Esophagus muscularis mucosa (tissue), 4 donors: ENCODE data around the gene SIX3. TPM values are rescaled to one million over a fixed set of nuclear protein-coding genes. Genes with fewer than 3 reads are reported as not detected.

Experiments used
- DNase-seq: peaks from one replicate; pipeline ENCODE4 v3.0.0-alpha.2; 2017; ENCODE audit errors: extremely low spot score
- H3K27ac ChIP-seq, 4 donors: fragments of 200-600 bp; sonication (generic); replicated peaks in 1 of 4; 1 replicate in 3 of 4; 2 replicates in 1 of 4; pipeline ENCODE4 v1.5.1; 2016 to 2019; ENCODE audit warnings: mild to moderate bottlenecking in 1 of 4
- H3K27me3 ChIP-seq, 4 donors: fragments of 200-600 bp; sonication (generic); one replicate each; pipeline versions ENCODE4 v1.5.1 to v1.6.0; 2016 to 2019
- H3K36me3 ChIP-seq, 4 donors: fragments of 200-600 bp; sonication (generic); one replicate each; pipeline ENCODE4 v1.5.1; 2016 to 2019
- H3K4me1 ChIP-seq, 4 donors: fragments of 200-600 bp; sonication (generic); one replicate each; pipeline ENCODE4 v1.5.1; 2016 to 2019
- H3K4me3 ChIP-seq, 4 donors: fragments of 200-600 bp; sonication (generic); 1 replicate in 2 of 4; 2 replicates in 2 of 4; pipeline ENCODE4 v1.5.1; 2016 to 2019; ENCODE audit warnings: mild to moderate bottlenecking in 4 of 4, moderate library complexity in 1 of 4
- H3K9me3 ChIP-seq, 4 donors: fragments of 200-600 bp; sonication (generic); 1 replicate in 3 of 4; 2 replicates in 1 of 4; pipeline ENCODE4 v1.5.1; 2016 to 2019
- EP300 ChIP-seq: sonication (generic); formaldehyde crosslinking; IDR thresholded peaks from one replicate; pipeline ENCODE4 v1.6.1; 2017; ENCODE audit warnings: antibody characterized with exemption
- POLR2A ChIP-seq: fragments of 450-650 bp; IDR thresholded peaks from one replicate; pipeline ENCODE4 v1.6.1; 2017; ENCODE audit warnings: antibody characterized with exemption, moderate library complexity, mild to moderate bottlenecking, low read depth
- POLR2AphosphoS5 ChIP-seq, 2 donors: sonication (generic); formaldehyde crosslinking; IDR thresholded peaks; one replicate each; pipeline ENCODE4 v1.6.1; 2017; ENCODE audit warnings: antibody characterized with exemption in 2 of 2
- WGBS: methylation state at CpG from one replicate; pipeline ENCODE4 v1.1.5; 2018; 5-methylcytosine and 5-hydroxymethylcytosine counted together
- intact Hi-C: fragments of 100-400 bp; cut with DNase I; formaldehyde crosslinking; loops from one replicate; pipeline ENCODE4 v1.15.1; 2023
- total RNA-seq, 4 donors: library from RNA; depleted of rRNA; stranded (reverse); fragments of >200 nt; gene quantifications; one replicate each; pipeline versions ENCODE4 v1.1.0 to v1.2.1, GENCODE V29; 2016
- TF ChIP-seq, protein P1 (sequence below), 3 experiments: fragments of 200-600 bp in 2 of 3; fragments of 450-650 bp in 1 of 3; sonication (generic) in 2 of 3; IDR thresholded peaks; one replicate each; pipeline ENCODE4 v1.5.1; 2017 to 2019; ENCODE audit warnings: antibody characterized with exemption in 3 of 3, mild to moderate bottlenecking in 2 of 3, moderate library complexity in 1 of 3

SIX3 gene
- total RNA-seq, 4 donors from 2014 or later = 0.11 to 0.42 (median 0.18) TPM

DNA sequence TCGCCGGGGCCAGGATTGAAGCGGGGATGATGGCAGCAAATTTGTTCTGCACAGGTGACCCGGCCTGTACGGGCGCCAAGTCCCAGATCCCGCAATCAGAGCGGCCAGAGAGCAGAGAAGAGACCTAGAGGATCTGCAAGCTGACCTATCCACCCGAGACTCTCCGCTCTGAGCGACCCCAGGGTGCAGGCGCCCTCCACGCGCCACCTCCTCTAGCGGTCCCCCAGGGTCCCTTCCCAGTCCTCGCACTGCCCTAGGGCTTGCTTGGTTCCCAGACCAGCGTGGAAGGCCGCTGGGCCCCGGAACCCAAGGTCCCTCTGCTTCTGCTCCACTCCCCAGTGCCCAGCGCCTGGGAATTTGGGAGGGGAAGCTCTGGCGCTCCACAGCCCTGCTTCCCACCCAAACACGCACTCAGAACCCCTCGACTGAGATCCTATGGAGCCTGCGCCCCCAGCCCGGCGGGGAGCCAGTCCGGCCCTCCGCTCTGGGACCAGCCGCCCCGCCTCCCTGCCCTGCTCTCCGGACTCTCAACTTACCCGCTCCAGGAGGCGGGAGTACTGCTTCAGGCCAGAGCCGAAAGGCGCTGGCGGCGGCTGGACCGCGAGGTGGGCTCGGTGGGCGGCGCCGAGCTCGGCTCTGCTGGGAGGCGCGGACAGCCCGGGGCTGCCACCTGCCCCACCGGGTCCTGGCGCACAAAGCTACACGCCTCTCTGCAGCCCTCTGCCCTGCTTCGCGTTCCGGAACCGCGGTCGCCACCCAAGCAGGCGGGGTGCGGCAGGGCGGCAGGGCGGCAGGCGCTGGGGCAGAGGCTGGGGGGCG is 3.0 kb upstream of the SIX3 start:
- peaks cover 43 to 95% (median 74%) of the 10 kb centered on the region in 4 donors for H3K4me1 ChIP-seq
- DNase-seq = no peak
- no peak overlapping the region for H3K27ac ChIP-seq
- peaks cover 11 to 100% (median 93%) of the 10 kb centered on the region in 4 donors for H3K27me3 ChIP-seq
- peak overlapping the region; percentile 21 to 45 (median 42) for H3K4me3 ChIP-seq
- WGBS = 7% methylated on average over 10 of the region's 62 CpGs
- H3K9me3 ChIP-seq = no peaks in the 10 kb centered on the region
- H3K36me3 ChIP-seq = no peaks in the 10 kb centered on the region
- no peak for TF ChIP-seq POLR2A
- TF ChIP-seq EP300 = no peak
- TF ChIP-seq, protein P1, sequence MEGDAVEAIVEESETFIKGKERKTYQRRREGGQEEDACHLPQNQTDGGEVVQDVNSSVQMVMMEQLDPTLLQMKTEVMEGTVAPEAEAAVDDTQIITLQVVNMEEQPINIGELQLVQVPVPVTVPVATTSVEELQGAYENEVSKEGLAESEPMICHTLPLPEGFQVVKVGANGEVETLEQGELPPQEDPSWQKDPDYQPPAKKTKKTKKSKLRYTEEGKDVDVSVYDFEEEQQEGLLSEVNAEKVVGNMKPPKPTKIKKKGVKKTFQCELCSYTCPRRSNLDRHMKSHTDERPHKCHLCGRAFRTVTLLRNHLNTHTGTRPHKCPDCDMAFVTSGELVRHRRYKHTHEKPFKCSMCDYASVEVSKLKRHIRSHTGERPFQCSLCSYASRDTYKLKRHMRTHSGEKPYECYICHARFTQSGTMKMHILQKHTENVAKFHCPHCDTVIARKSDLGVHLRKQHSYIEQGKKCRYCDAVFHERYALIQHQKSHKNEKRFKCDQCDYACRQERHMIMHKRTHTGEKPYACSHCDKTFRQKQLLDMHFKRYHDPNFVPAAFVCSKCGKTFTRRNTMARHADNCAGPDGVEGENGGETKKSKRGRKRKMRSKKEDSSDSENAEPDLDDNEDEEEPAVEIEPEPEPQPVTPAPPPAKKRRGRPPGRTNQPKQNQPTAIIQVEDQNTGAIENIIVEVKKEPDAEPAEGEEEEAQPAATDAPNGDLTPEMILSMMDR (IDR thresholded peaks at IDR 0.05) = no peak
- intact Hi-C loops = no loop called here

DNA sequence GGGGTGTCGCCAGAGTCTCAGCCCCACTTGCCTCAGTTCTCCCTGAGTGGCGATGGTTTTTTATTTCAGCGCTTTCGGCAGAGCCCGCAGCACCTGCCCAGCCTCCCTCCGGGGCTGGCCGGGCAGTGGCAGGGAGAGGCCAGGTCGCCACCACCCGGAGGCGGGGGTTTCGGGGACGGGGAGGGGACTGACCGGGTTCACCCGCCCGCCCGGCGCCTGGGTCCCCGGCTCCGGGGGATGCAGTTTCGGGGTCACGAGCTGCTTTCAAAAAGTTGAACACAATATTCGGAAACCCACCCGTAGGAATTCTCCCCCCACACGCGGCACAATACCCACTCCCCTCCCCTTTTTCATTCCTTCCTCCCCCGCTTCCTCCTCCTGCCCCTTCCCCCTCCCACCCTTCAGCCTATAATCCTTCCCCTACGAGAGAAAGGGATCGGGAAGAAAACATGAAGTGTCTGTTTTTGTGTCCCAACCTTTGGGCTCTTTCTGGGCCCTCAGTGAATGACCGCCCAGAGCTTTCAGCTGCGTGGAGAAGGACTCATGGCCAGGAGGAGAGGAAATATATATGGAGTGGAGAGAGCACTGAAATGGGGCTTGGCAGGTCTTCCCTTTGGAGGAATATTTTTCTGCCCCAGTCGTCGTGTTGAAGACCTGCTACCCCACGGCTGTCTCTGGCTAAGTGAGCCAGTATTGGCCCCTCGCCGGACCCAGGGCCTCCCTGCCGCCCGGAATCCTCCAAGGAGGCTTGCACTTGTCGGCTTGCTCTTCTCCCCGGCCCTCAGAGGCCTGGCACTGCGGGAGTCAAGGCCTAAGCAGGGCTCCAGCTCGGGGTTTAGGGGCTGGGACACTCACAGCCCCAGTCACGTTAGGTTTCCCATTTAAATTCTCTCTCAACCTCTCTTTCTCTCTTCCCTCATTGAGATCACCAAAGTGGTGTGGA is 2.1 kb upstream of the SIX3 start:
- H3K36me3 ChIP-seq = no peaks in the 10 kb centered on the region
- no peak for TF ChIP-seq EP300
- TF ChIP-seq POLR2AphosphoS5 (IDR thresholded peaks at IDR 0.05) = no peak
- no peak for TF ChIP-seq POLR2A
- TF ChIP-seq, protein P1 (IDR thresholded peaks at IDR 0.05) = no peak
- H3K27ac ChIP-seq = no peak overlapping the region
- H3K4me3 ChIP-seq = peak overlapping the region; percentile 21 to 45 (median 42)
- H3K27me3 ChIP-seq = peaks cover 11 to 100% (median 92%) of the 10 kb centered on the region in 4 donors
- peaks cover 45 to 95% (median 76%) of the 10 kb centered on the region in 4 donors for H3K4me1 ChIP-seq
- intact Hi-C loops = no loop called here
- DNase-seq = no peak
- H3K9me3 ChIP-seq = no peaks in the 10 kb centered on the region
- 16% methylated on average over 20 of the region's 42 CpGs for WGBS

DNA sequence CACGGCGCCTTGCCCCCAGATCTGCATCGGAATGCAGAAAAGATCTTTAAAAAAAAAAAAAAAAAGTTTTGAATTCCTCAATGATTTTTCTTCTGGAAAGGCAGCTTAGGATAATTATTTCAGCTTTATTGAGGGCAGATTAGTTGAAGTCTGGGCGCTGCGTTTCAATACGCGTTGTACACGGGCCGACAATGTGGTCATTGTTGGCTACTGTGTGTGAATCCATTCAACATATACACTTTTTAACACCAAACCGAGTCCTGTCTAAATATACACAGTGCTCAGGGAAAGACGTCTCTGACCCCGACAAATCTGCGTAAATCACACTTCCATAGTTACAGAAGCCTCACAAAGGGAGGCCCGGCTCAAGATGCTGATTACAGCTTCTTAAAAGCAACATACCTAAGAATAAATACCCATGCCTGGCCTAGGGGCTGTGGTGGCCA is 1.4 kb upstream of the SIX3 start:
- TF ChIP-seq EP300 = no peak
- TF ChIP-seq, protein P1 (IDR thresholded peaks at IDR 0.05) = no peak
- no peak for TF ChIP-seq POLR2A
- no peak for TF ChIP-seq POLR2AphosphoS5 (IDR thresholded peaks at IDR 0.05)
- intact Hi-C loops = no loop called here
- H3K4me1 ChIP-seq = peaks cover 44 to 95% (median 76%) of the 10 kb centered on the region in 4 donors

DNA sequence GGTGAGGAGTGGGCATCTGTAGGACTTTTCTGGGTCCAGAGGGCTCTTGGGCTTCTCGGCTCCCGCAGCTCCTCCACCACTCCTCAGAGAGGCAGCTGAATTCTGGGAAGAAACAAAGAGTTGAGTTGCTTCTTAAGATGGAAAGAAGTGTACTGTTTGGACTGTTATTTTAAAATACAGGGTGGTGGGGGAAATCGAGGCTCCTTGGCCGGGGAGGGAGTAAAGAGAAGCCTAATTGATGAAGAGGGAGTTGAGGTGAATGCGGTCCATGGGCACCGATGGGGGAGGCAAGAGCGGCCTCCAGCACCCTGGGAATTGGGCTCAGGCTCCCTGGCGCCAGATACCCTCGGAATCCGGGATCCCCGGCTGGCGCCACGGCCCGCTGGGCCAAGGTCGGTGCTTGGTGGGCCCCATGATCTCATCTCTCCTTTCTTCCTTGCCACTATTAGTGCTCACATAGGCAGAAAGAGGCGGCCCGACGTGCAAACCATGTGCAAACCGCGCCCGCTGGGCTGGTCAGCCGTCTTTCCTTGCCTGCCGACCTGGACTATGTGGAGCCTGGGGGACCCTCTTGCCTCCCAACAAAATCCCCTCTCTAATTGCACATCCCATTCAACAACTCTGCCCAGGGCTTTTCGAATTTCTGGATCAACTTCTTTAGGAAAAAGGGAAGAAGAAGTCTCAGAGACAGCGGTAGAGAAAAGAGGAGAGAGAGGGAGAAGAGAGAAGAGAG is 604 bp upstream of the SIX3 start:
- intact Hi-C loops = no loop called here
- H3K4me1 ChIP-seq = peaks cover 38 to 86% (median 68%) of the 10 kb centered on the region in 4 donors
- no peaks in the 10 kb centered on the region for H3K36me3 ChIP-seq
- H3K4me3 ChIP-seq = peak overlapping the region; percentile 37 to 54 (median 42)
- TF ChIP-seq, protein P1 (IDR thresholded peaks at IDR 0.05) = no peak
- TF ChIP-seq POLR2A (no peak), EP300 (no peak), POLR2AphosphoS5 (IDR thresholded peaks at IDR 0.05) (no peak)
- WGBS = 7% methylated on average over 25 of the region's 25 CpGs
- H3K27me3 ChIP-seq = peaks cover 11 to 100% (median 83%) of the 10 kb centered on the region in 4 donors
- H3K9me3 ChIP-seq = no peaks in the 10 kb centered on the region
- no peak for DNase-seq
- H3K27ac ChIP-seq = no peak overlapping the region

More for the DNA sequence above, 1.4 kb upstream of the SIX3 start:
- no peaks in the 10 kb centered on the region for H3K9me3 ChIP-seq
- 55% methylated on average over 14 of the region's 14 CpGs for WGBS
- no peak for DNase-seq
- H3K27ac ChIP-seq = no peak overlapping the region
- no peaks in the 10 kb centered on the region for H3K36me3 ChIP-seq
- H3K27me3 ChIP-seq = peaks cover 11 to 100% (median 91%) of the 10 kb centered on the region in 4 donors
- H3K4me3 ChIP-seq = no peak overlapping the region
